Measurements from ENCODE around the gene NTM. TPM values are rescaled to one million over a fixed set of nuclear protein-coding genes. Genes with fewer than 3 reads are reported as not detected.

Gene NTM
- total RNA-seq, 2 donors from 2014 or later = 19.1 to 44.7 TPM

GRCh38 chr11:132187386-132187785, 817.0 kb downstream of the NTM start:
- TF ChIP-seq CTCF (IDR thresholded peaks at IDR 0.05) = no peak
- DNase-seq (ENCODE audit: low spot score) = no peak
- no peaks in the 10 kb centered on the region for H3K27me3 ChIP-seq
- H3K4me1 ChIP-seq = no peaks in the 10 kb centered on the region
- no peaks in the 10 kb centered on the region for H3K9me3 ChIP-seq
- H3K4me3 ChIP-seq = no peak overlapping the region
- no peak overlapping the region for H3K27ac ChIP-seq
- H3K36me3 ChIP-seq = no peaks in the 10 kb centered on the region

DNA sequence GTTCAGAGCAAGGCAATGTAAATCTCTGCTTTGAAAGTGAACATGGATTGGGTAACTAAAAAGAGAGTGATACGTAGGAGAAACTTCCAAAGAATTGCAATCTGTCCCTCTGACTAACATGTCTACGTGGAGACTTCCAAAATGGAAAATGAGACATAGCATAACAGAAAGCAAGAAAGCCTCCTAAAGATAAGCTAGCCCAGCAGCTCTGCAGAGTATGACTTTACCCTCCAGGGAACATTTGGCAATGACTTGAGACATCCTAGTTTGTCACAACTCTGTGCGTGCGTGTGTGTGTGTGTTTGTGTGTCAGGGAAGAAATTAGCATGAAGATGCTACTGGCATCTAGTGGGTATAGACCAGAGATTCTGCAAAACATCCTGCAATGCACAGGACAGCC, 817.4 kb downstream of the NTM start:
- H3K4me3 ChIP-seq = no peak overlapping the region
- H3K36me3 ChIP-seq = no peaks in the 10 kb centered on the region
- H3K27ac ChIP-seq = no peak overlapping the region
- no peak for TF ChIP-seq CTCF (IDR thresholded peaks at IDR 0.05)
- no peaks in the 10 kb centered on the region for H3K4me1 ChIP-seq
- no peaks in the 10 kb centered on the region for H3K9me3 ChIP-seq
- H3K27me3 ChIP-seq = no peaks in the 10 kb centered on the region
- DNase-seq (ENCODE audit: low spot score) = no peak

- H3K27ac ChIP-seq = no peak overlapping the region
- H3K4me1 ChIP-seq = no peaks in the 10 kb centered on the region
- H3K4me3 ChIP-seq = no peak overlapping the region
- no peaks in the 10 kb centered on the region for H3K36me3 ChIP-seq
- no peak for TF ChIP-seq CTCF (IDR thresholded peaks at IDR 0.05)
- no peaks in the 10 kb centered on the region for H3K9me3 ChIP-seq
- DNase-seq (ENCODE audit: low spot score) = no peak
- no peaks in the 10 kb centered on the region for H3K27me3 ChIP-seq
These were observed 826.5 kb downstream of the NTM start for GRCh38 chr11:132196928-132197327.

- TF ChIP-seq CTCF (IDR thresholded peaks at IDR 0.05) = no peak
These were observed 830.0 kb downstream of the NTM start for GRCh38 chr11:132200353-132200936.

GRCh38 chr11:132202621-132203020, 832.2 kb downstream of the NTM start:
- Histone ChIP-seq H3K4me3 (no peak overlapping the region), H3K27ac (no peak overlapping the region), H3K9me3 (no peaks in the 10 kb centered on the region), H3K27me3 (no peaks in the 10 kb centered on the region), H3K4me1 (no peaks in the 10 kb centered on the region), H3K36me3 (no peaks in the 10 kb centered on the region)
- no peak for TF ChIP-seq CTCF (IDR thresholded peaks at IDR 0.05)
- no peak for DNase-seq (ENCODE audit: low spot score)

More at GRCh38 chr11:132200353-132200936, 830.0 kb downstream of the NTM start:
- DNase-seq (ENCODE audit: low spot score) = no peak
- no peaks in the 10 kb centered on the region for H3K4me1 ChIP-seq
- no peaks in the 10 kb centered on the region for H3K27me3 ChIP-seq
- no peaks in the 10 kb centered on the region for H3K9me3 ChIP-seq
- H3K4me3 ChIP-seq = no peak overlapping the region
- H3K36me3 ChIP-seq = no peaks in the 10 kb centered on the region
- H3K27ac ChIP-seq = no peak overlapping the region

GRCh38 chr11:132205006-132205405, 834.6 kb downstream of the NTM start:
- no peaks in the 10 kb centered on the region for H3K36me3 ChIP-seq
- no peaks in the 10 kb centered on the region for H3K9me3 ChIP-seq
- TF ChIP-seq CTCF (IDR thresholded peaks at IDR 0.05) = no peak
- H3K27ac ChIP-seq = no peak overlapping the region
- no peak overlapping the region for H3K4me3 ChIP-seq
- DNase-seq (ENCODE audit: low spot score) = no peak
- no peaks in the 10 kb centered on the region for H3K4me1 ChIP-seq
- no peaks in the 10 kb centered on the region for H3K27me3 ChIP-seq
